Measurements from ENCODE around the gene CLEC16A. TPM values are rescaled to one million over a fixed set of nuclear protein-coding genes. Genes with fewer than 3 reads are reported as not detected.

CLEC16A gene
- total and polyA plus RNA-seq, 8 donors: 17.6 to 38.6 (median 21.6) TPM

DNA sequence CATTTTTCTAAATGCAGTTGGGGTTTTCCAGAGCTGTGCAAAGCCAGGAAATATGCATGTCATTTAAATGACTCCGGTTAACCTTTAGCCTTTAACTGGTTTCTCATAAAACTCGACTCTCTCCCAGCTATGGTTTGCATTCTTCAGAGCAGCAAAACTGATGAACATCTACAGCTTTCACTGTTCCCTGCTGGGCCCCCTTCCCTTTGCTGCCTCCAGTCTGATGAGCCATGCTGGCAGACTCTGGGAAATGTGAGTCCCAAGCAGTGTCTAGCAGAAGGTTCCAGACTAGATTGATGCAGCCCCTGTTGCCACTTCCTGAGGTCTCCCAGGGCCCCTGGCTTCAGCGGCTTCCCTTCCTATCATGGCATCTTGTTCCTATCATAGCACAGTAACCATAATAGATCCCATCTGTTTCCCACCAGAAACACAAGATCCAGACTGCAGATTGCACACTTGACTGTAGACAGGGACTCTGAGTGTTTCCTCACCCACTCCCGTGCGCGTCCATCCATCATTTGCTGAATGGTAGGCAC, 135.4 kb downstream of the CLEC16A start:
- Histone ChIP-seq H3K27ac (peak overlapping the region in 1 of 2 donors; percentile 39), H3K9me3 (no peaks in the 10 kb centered on the region), H3K4me3 (no peak overlapping the region), H3K36me3 (peaks cover 0 to 45% of the 10 kb centered on the region in 2 donors), H3K4me1 (peaks cover 7 to 8% of the 10 kb centered on the region in 2 donors), H3K27me3 (no peaks in the 10 kb centered on the region)
- intact Hi-C loops (cut with DNase I): no loop called here
- peak; percentile 14 for ATAC-seq
- DNase-seq: no peak
- TF ChIP-seq, protein P1, sequence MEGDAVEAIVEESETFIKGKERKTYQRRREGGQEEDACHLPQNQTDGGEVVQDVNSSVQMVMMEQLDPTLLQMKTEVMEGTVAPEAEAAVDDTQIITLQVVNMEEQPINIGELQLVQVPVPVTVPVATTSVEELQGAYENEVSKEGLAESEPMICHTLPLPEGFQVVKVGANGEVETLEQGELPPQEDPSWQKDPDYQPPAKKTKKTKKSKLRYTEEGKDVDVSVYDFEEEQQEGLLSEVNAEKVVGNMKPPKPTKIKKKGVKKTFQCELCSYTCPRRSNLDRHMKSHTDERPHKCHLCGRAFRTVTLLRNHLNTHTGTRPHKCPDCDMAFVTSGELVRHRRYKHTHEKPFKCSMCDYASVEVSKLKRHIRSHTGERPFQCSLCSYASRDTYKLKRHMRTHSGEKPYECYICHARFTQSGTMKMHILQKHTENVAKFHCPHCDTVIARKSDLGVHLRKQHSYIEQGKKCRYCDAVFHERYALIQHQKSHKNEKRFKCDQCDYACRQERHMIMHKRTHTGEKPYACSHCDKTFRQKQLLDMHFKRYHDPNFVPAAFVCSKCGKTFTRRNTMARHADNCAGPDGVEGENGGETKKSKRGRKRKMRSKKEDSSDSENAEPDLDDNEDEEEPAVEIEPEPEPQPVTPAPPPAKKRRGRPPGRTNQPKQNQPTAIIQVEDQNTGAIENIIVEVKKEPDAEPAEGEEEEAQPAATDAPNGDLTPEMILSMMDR (IDR thresholded peaks at IDR 0.05): no peak

GRCh38 chr16:11080327-11080967, 136.1 kb downstream of the CLEC16A start:
- peaks cover 0 to 51% of the 10 kb centered on the region in 2 donors for H3K36me3 ChIP-seq
- TF ChIP-seq, protein P1 (IDR thresholded peaks at IDR 0.05): no peak
- no peaks in the 10 kb centered on the region for H3K27me3 ChIP-seq
- no peak for DNase-seq
- intact Hi-C loops (cut with DNase I): no loop called here
- peaks cover 7 to 8% of the 10 kb centered on the region in 2 donors for H3K4me1 ChIP-seq
- no peak overlapping the region for H3K27ac ChIP-seq
- no peaks in the 10 kb centered on the region for H3K9me3 ChIP-seq
- H3K4me3 ChIP-seq: no peak overlapping the region
- ATAC-seq: no peak

GRCh38 chr16:11080999-11081630, 136.8 kb downstream of the CLEC16A start:
- H3K4me1 ChIP-seq: peaks cover 7 to 13% of the 10 kb centered on the region in 2 donors
- no peaks in the 10 kb centered on the region for H3K9me3 ChIP-seq
- intact Hi-C loops (cut with DNase I): no loop called here
- no peaks in the 10 kb centered on the region for H3K27me3 ChIP-seq
- no peak overlapping the region for H3K4me3 ChIP-seq
- no peak for DNase-seq
- TF ChIP-seq, protein P1 (IDR thresholded peaks at IDR 0.05): no peak
- no peak for ATAC-seq
- H3K36me3 ChIP-seq: peaks cover 0 to 51% of the 10 kb centered on the region in 2 donors
- H3K27ac ChIP-seq: no peak overlapping the region

- H3K36me3 ChIP-seq: peaks cover 0 to 51% of the 10 kb centered on the region in 2 donors
- ATAC-seq: no peak
- no peaks in the 10 kb centered on the region for H3K27me3 ChIP-seq
- no peak overlapping the region for H3K4me3 ChIP-seq
- no peaks in the 10 kb centered on the region for H3K9me3 ChIP-seq
- TF ChIP-seq, protein P1 (IDR thresholded peaks at IDR 0.05): no peak
- no peak overlapping the region for H3K27ac ChIP-seq
- intact Hi-C loops (cut with DNase I): no loop called here
- H3K4me1 ChIP-seq: peaks cover 7 to 13% of the 10 kb centered on the region in 2 donors
- DNase-seq: no peak
Observed at GRCh38 chr16:11082108-11082859, 137.9 kb downstream of the CLEC16A start.
